ENCODE measurements around the gene FER. TPM values are rescaled to one million over a fixed set of nuclear protein-coding genes. Genes with fewer than 3 reads are reported as not detected.
A peak's percentile ranks its signal among the peaks of the same experiment; 100 is the strongest.
"Not testable (repeated sequence)": the region's sequence is repeated elsewhere in the genome, so short reads cannot be mapped to it uniquely, and the experiment has no call there.

Gene FER
- total RNA-seq (10 to 100 TPM; 24.2 to 36.7 (median 33.4) TPM), polyA plus RNA-seq (1 to 10 TPM; 1.2 to 2.0 (median 1.4) TPM)

- WGBS, 2 donors = 0 to 1% methylated on average over 21 of the region's 21 CpGs
- H3K9me3 ChIP-seq = no peaks in the 10 kb centered on the region
- TF ChIP-seq POLR2AphosphoS5 (IDR thresholded peaks at IDR 0.05) (peak in 3 of 4 donors; percentile 34 to 65 (median 44)), CTCF (IDR thresholded peaks at IDR 0.05) (no peak)
- intact Hi-C loops (cut with DNase I) = loop anchor here (1.0 to 10.0 kb wide), 6 partner anchors 20 to 661 kb away; partner anchors contain the start of genes FBXL17 and PJA2
- DNase-seq = no peak
- H3K4me3 ChIP-seq = peak within 1 kb of the TSS; percentile 72 to 95 (median 89)
- no peaks in the 10 kb centered on the region for H3K36me3 ChIP-seq
- H3K27me3 ChIP-seq = no peaks in the 10 kb centered on the region
- H3K4me1 ChIP-seq = peaks cover 0 to 37% (median 15%) of the 10 kb centered on the region in 4 donors
- H3K27ac ChIP-seq = peak within 1 kb of the TSS; percentile 92 to 98 (median 96)
Measured at GRCh38 chr5:108747774-108748400, at the start of gene FER. TSS of gene FER (plus strand) at chr5:108747897. CDS start at chr5:108798183, 50,286 bp downstream.

GRCh38 chr5:108700388-108700787 lies 47.3 kb upstream of the FER start:
- 93% methylated on average over 5 of the region's 5 CpGs for WGBS, 2 donors
- H3K27ac ChIP-seq; DNase-seq; H3K9me3 ChIP-seq; H3K27me3 ChIP-seq; H3K4me3 ChIP-seq; H3K4me1 ChIP-seq; H3K36me3 ChIP-seq; intact Hi-C loops (cut with DNase I): not testable (repeated sequence)

GRCh38 chr5:108700930-108701329 lies 46.8 kb upstream of the FER start:
- H3K4me1 ChIP-seq = no peaks in the 10 kb centered on the region
- no peaks in the 10 kb centered on the region for H3K36me3 ChIP-seq
- intact Hi-C loops (cut with DNase I) = no loop called here
- DNase-seq = no peak
- H3K9me3 ChIP-seq = no peaks in the 10 kb centered on the region
- WGBS, 2 donors = 28 to 40% methylated on average over 3 of the region's 3 CpGs
- no peaks in the 10 kb centered on the region for H3K27me3 ChIP-seq
- TF ChIP-seq POLR2A (IDR thresholded peaks at IDR 0.05) (no peak), CTCF (IDR thresholded peaks at IDR 0.05) (no peak), EP300 (IDR thresholded peaks at IDR 0.05) (no peak), POLR2AphosphoS5 (IDR thresholded peaks at IDR 0.05) (no peak)
- H3K4me3 ChIP-seq = no peak overlapping the region
- no peak overlapping the region for H3K27ac ChIP-seq

- DNase-seq = no peak
- WGBS, 2 donors = 66 to 87% methylated on average over 5 of the region's 5 CpGs
Measured at GRCh38 chr5:108702546-108702945, 45.2 kb upstream of the FER start.

GRCh38 chr5:108703313-108703712 lies 44.4 kb upstream of the FER start:
- WGBS, 2 donors = 87 to 88% methylated on average over 5 of the region's 5 CpGs
- Histone ChIP-seq H3K4me1 (no peaks in the 10 kb centered on the region), H3K4me3 (no peak overlapping the region), H3K27me3 (no peaks in the 10 kb centered on the region), H3K27ac (no peak overlapping the region), H3K36me3 (no peaks in the 10 kb centered on the region), H3K9me3 (no peaks in the 10 kb centered on the region)
- TF ChIP-seq EP300 (IDR thresholded peaks at IDR 0.05) (no peak), POLR2AphosphoS5 (IDR thresholded peaks at IDR 0.05) (no peak), POLR2A (IDR thresholded peaks at IDR 0.05) (no peak), CTCF (IDR thresholded peaks at IDR 0.05) (no peak)
- intact Hi-C loops (cut with DNase I) = no loop called here
- no peak for DNase-seq

More at GRCh38 chr5:108702546-108702945, 45.2 kb upstream of the FER start:
- H3K36me3 ChIP-seq = no peaks in the 10 kb centered on the region
- no peaks in the 10 kb centered on the region for H3K27me3 ChIP-seq
- no peak for TF ChIP-seq POLR2A (IDR thresholded peaks at IDR 0.05)
- TF ChIP-seq EP300 (IDR thresholded peaks at IDR 0.05) = no peak
- no peak for TF ChIP-seq CTCF (IDR thresholded peaks at IDR 0.05)
- no peak for TF ChIP-seq POLR2AphosphoS5 (IDR thresholded peaks at IDR 0.05)
- intact Hi-C loops (cut with DNase I) = no loop called here
- H3K27ac ChIP-seq = no peak overlapping the region
- no peaks in the 10 kb centered on the region for H3K9me3 ChIP-seq
- no peak overlapping the region for H3K4me3 ChIP-seq
- H3K4me1 ChIP-seq = no peaks in the 10 kb centered on the region
